ENCODE results near the gene NOVA1. TPM values are rescaled to one million over a fixed set of nuclear protein-coding genes. Genes with fewer than 3 reads are reported as not detected.

The NOVA1 gene
- total RNA-seq, 1 experiment from 2014 or later: not detected

- Histone ChIP-seq H3K36me3 (no peaks in the 10 kb centered on the region), H3K27me3 (replicated peaks) (no peaks in the 10 kb centered on the region), H3K27ac (no peak overlapping the region), H3K9me3 (replicated peaks) (no peaks in the 10 kb centered on the region), H3K4me3 (no peak overlapping the region), H3K4me1 (replicated peaks) (no peaks in the 10 kb centered on the region)
- no peak for DNase-seq (ENCODE audit: low read depth in 1 of 2, low spot score in 2 of 2)
Observed at GRCh38 chr14:26454105-26454504, 143.7 kb downstream of the NOVA1 start.

GRCh38 chr14:26448181-26448855, 149.5 kb downstream of the NOVA1 start:
- H3K27ac ChIP-seq: no peak overlapping the region
- DNase-seq (ENCODE audit: low read depth in 1 of 2, low spot score in 2 of 2): no peak
- no peaks in the 10 kb centered on the region for H3K9me3 ChIP-seq (replicated peaks)
- H3K36me3 ChIP-seq: no peaks in the 10 kb centered on the region
- no peak overlapping the region for H3K4me3 ChIP-seq
- no peaks in the 10 kb centered on the region for H3K4me1 ChIP-seq (replicated peaks)
- H3K27me3 ChIP-seq (replicated peaks): no peaks in the 10 kb centered on the region

GRCh38 chr14:26444822-26445221, 153.0 kb downstream of the NOVA1 start:
- Histone ChIP-seq H3K4me1 (replicated peaks) (no peaks in the 10 kb centered on the region), H3K27ac (no peak overlapping the region), H3K27me3 (replicated peaks) (no peaks in the 10 kb centered on the region), H3K9me3 (replicated peaks) (no peaks in the 10 kb centered on the region), H3K36me3 (no peaks in the 10 kb centered on the region), H3K4me3 (no peak overlapping the region)
- DNase-seq (ENCODE audit: low read depth in 1 of 2, low spot score in 2 of 2): no peak

- Histone ChIP-seq H3K36me3 (no peaks in the 10 kb centered on the region), H3K4me3 (no peak overlapping the region), H3K9me3 (replicated peaks) (no peaks in the 10 kb centered on the region), H3K27me3 (replicated peaks) (no peaks in the 10 kb centered on the region), H3K4me1 (replicated peaks) (no peaks in the 10 kb centered on the region), H3K27ac (no peak overlapping the region)
- DNase-seq (ENCODE audit: low read depth in 1 of 2, low spot score in 2 of 2): no peak
Observed at GRCh38 chr14:26443654-26444053, 154.2 kb downstream of the NOVA1 start.

- H3K36me3 ChIP-seq: no peaks in the 10 kb centered on the region
- no peaks in the 10 kb centered on the region for H3K27me3 ChIP-seq (replicated peaks)
- H3K4me3 ChIP-seq: no peak overlapping the region
- H3K9me3 ChIP-seq (replicated peaks): no peaks in the 10 kb centered on the region
- no peak for DNase-seq (ENCODE audit: low read depth in 1 of 2, low spot score in 2 of 2)
- no peaks in the 10 kb centered on the region for H3K4me1 ChIP-seq (replicated peaks)
- no peak overlapping the region for H3K27ac ChIP-seq
Observed at GRCh38 chr14:26429205-26429604, 168.6 kb downstream of the NOVA1 start.

- Histone ChIP-seq H3K4me3 (no peak overlapping the region), H3K36me3 (no peaks in the 10 kb centered on the region), H3K9me3 (replicated peaks) (no peaks in the 10 kb centered on the region), H3K4me1 (replicated peaks) (no peaks in the 10 kb centered on the region), H3K27ac (no peak overlapping the region), H3K27me3 (replicated peaks) (no peaks in the 10 kb centered on the region)
- no peak for DNase-seq (ENCODE audit: low read depth in 1 of 2, low spot score in 2 of 2)
Observed at GRCh38 chr14:26427097-26427496, 170.7 kb downstream of the NOVA1 start.

- no peak overlapping the region for H3K27ac ChIP-seq
- no peak for DNase-seq (ENCODE audit: low read depth in 1 of 2, low spot score in 2 of 2)
- no peaks in the 10 kb centered on the region for H3K4me1 ChIP-seq (replicated peaks)
- no peaks in the 10 kb centered on the region for H3K27me3 ChIP-seq (replicated peaks)
- no peaks in the 10 kb centered on the region for H3K9me3 ChIP-seq (replicated peaks)
- no peaks in the 10 kb centered on the region for H3K36me3 ChIP-seq
- no peak overlapping the region for H3K4me3 ChIP-seq
Observed at GRCh38 chr14:26424537-26424936, 173.3 kb downstream of the NOVA1 start.

- no peaks in the 10 kb centered on the region for H3K36me3 ChIP-seq
- no peaks in the 10 kb centered on the region for H3K4me1 ChIP-seq (replicated peaks)
- no peak overlapping the region for H3K4me3 ChIP-seq
- H3K27me3 ChIP-seq (replicated peaks): no peaks in the 10 kb centered on the region
- no peak for DNase-seq (ENCODE audit: low read depth in 1 of 2, low spot score in 2 of 2)
- no peaks in the 10 kb centered on the region for H3K9me3 ChIP-seq (replicated peaks)
- no peak overlapping the region for H3K27ac ChIP-seq
Observed at GRCh38 chr14:26415618-26416123, 182.2 kb downstream of the NOVA1 start.

GRCh38 chr14:26414926-26415325, 182.9 kb downstream of the NOVA1 start:
- H3K36me3 ChIP-seq: no peaks in the 10 kb centered on the region
- no peaks in the 10 kb centered on the region for H3K27me3 ChIP-seq (replicated peaks)
- H3K9me3 ChIP-seq (replicated peaks): no peaks in the 10 kb centered on the region
- H3K27ac ChIP-seq: no peak overlapping the region
- no peaks in the 10 kb centered on the region for H3K4me1 ChIP-seq (replicated peaks)
- no peak for DNase-seq (ENCODE audit: low read depth in 1 of 2, low spot score in 2 of 2)
- no peak overlapping the region for H3K4me3 ChIP-seq

GRCh38 chr14:26414103-26414502, 183.7 kb downstream of the NOVA1 start:
- Histone ChIP-seq H3K4me1 (replicated peaks) (no peaks in the 10 kb centered on the region), H3K9me3 (replicated peaks) (no peaks in the 10 kb centered on the region), H3K4me3 (no peak overlapping the region), H3K27me3 (replicated peaks) (no peaks in the 10 kb centered on the region), H3K27ac (no peak overlapping the region), H3K36me3 (no peaks in the 10 kb centered on the region)
- no peak for DNase-seq (ENCODE audit: low read depth in 1 of 2, low spot score in 2 of 2)

GRCh38 chr14:26412421-26412820, 185.4 kb downstream of the NOVA1 start:
- no peaks in the 10 kb centered on the region for H3K9me3 ChIP-seq (replicated peaks)
- H3K27ac ChIP-seq: no peak overlapping the region
- DNase-seq (ENCODE audit: low read depth in 1 of 2, low spot score in 2 of 2): no peak
- no peaks in the 10 kb centered on the region for H3K27me3 ChIP-seq (replicated peaks)
- H3K36me3 ChIP-seq: no peaks in the 10 kb centered on the region
- H3K4me1 ChIP-seq (replicated peaks): no peaks in the 10 kb centered on the region
- no peak overlapping the region for H3K4me3 ChIP-seq

- no peak for DNase-seq (ENCODE audit: low read depth in 1 of 2, low spot score in 2 of 2)
- Histone ChIP-seq H3K9me3 (replicated peaks) (no peaks in the 10 kb centered on the region), H3K36me3 (no peaks in the 10 kb centered on the region), H3K27me3 (replicated peaks) (no peaks in the 10 kb centered on the region), H3K4me1 (replicated peaks) (no peaks in the 10 kb centered on the region), H3K27ac (no peak overlapping the region), H3K4me3 (no peak overlapping the region)
Observed at GRCh38 chr14:26410189-26410685, 187.6 kb downstream of the NOVA1 start.

GRCh38 chr14:26404927-26405326, 192.9 kb downstream of the NOVA1 start:
- Histone ChIP-seq H3K9me3 (replicated peaks) (no peaks in the 10 kb centered on the region), H3K27ac (no peak overlapping the region), H3K4me1 (replicated peaks) (no peaks in the 10 kb centered on the region), H3K27me3 (replicated peaks) (no peaks in the 10 kb centered on the region), H3K4me3 (no peak overlapping the region), H3K36me3 (no peaks in the 10 kb centered on the region)
- DNase-seq (ENCODE audit: low read depth in 1 of 2, low spot score in 2 of 2): no peak

GRCh38 chr14:26403760-26404159, 194.1 kb downstream of the NOVA1 start:
- Histone ChIP-seq H3K36me3 (no peaks in the 10 kb centered on the region), H3K27ac (no peak overlapping the region), H3K9me3 (replicated peaks) (no peaks in the 10 kb centered on the region), H3K27me3 (replicated peaks) (no peaks in the 10 kb centered on the region), H3K4me1 (replicated peaks) (no peaks in the 10 kb centered on the region), H3K4me3 (no peak overlapping the region)
- DNase-seq (ENCODE audit: low read depth in 1 of 2, low spot score in 2 of 2): no peak

- H3K4me3 ChIP-seq: no peak overlapping the region
- H3K9me3 ChIP-seq (replicated peaks): no peaks in the 10 kb centered on the region
- no peaks in the 10 kb centered on the region for H3K36me3 ChIP-seq
- H3K4me1 ChIP-seq (replicated peaks): no peaks in the 10 kb centered on the region
- no peak overlapping the region for H3K27ac ChIP-seq
- DNase-seq (ENCODE audit: low read depth in 1 of 2, low spot score in 2 of 2): no peak
- H3K27me3 ChIP-seq (replicated peaks): no peaks in the 10 kb centered on the region
Observed at GRCh38 chr14:26402126-26402525, 195.7 kb downstream of the NOVA1 start.
